AG09319 (cell line): Measurements from ENCODE around the gene ACOX2.

Experiments
- DNase-seq: peaks from one replicate; pipeline ENCODE4 v3.0.0-alpha.2; 2010; ENCODE audit warnings: low read depth; ENCODE audit errors: extremely low read depth
- TF ChIP-seq, protein P1 (sequence below): IDR thresholded peaks from 2 replicates; pipeline ENCODE4 v1.5.1; 2011; ENCODE audit warnings: low read depth, mild to moderate bottlenecking, inconsistent platforms, low read length, moderate library complexity

The ACOX2 gene

DNA sequence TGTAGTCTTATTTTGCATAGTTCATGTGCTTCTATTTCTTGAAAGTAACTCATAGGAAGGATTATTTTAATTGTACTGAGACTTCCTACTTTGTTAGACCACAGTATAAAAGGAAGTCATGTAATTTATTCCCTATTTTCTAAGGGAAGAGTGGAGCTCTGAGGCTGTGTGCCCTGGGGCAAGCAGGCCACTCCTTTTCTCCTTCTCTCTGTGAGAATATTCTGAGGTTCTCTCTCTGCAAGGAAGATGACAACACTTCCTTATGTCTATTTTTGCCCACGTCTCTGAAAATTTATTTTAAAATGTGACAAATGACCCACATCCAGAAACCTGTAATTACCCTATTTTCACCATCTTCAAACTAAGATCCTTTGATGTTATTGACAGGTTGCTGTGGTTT lies 34.1 kb downstream of the ACOX2 start:
- TF ChIP-seq, protein P1, sequence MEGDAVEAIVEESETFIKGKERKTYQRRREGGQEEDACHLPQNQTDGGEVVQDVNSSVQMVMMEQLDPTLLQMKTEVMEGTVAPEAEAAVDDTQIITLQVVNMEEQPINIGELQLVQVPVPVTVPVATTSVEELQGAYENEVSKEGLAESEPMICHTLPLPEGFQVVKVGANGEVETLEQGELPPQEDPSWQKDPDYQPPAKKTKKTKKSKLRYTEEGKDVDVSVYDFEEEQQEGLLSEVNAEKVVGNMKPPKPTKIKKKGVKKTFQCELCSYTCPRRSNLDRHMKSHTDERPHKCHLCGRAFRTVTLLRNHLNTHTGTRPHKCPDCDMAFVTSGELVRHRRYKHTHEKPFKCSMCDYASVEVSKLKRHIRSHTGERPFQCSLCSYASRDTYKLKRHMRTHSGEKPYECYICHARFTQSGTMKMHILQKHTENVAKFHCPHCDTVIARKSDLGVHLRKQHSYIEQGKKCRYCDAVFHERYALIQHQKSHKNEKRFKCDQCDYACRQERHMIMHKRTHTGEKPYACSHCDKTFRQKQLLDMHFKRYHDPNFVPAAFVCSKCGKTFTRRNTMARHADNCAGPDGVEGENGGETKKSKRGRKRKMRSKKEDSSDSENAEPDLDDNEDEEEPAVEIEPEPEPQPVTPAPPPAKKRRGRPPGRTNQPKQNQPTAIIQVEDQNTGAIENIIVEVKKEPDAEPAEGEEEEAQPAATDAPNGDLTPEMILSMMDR, result no peak

DNA sequence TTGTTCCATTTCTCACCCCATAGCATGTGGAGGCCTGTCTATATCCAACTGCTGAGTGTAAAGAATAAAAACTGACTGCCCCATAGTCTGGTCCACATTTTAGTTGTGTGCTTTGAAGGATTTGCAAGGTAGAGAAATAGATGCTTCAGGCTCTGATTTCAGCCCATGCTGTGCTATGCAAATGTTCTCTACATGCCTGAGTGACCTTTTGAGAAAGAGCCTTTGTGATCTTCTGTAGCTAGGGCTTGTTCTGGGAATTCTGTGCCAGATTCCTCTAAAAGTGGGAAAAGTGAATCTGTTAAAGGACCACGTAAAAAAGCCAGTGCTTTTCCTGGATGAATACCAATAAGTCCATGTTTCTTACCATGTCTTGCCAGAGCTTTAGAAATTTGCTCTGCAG lies 39.9 kb downstream of the ACOX2 start:
- no peak for DNase-seq
- TF ChIP-seq, protein P1, result no peak

More for the DNA sequence above, 34.1 kb downstream of the ACOX2 start:
- DNase-seq, result no peak

DNA sequence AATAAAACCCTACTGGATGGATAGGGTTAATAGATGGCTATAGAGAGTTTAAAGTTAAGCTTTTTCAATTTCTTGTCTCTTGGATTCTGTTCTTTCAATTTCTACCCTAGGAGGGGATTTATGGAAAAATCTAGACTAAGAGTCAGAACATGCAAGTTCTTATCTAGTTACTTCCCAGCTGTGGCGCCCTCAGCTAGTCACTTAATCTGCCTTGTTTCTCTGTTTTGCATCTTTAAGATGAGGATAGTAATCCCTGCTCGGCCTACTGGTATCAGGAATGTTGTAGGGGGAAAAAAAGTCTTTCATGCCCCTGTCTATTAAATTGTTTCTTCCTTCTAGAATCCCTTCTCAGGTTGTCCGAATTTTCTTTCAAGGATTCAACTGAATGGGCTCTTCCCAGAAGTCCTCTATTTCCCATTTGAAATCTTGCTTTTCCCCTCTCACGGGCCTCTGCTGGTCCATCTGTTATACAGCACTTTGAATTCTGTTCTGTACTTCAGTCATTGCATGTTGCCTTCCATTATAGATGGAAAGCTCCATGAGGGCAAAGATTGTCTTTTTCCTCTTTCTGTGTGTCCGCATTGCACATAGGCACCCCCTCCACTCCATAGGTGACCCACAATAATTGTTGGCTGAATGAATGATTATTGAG lies 40.7 kb downstream of the ACOX2 start:
- DNase-seq, result no peak

DNA sequence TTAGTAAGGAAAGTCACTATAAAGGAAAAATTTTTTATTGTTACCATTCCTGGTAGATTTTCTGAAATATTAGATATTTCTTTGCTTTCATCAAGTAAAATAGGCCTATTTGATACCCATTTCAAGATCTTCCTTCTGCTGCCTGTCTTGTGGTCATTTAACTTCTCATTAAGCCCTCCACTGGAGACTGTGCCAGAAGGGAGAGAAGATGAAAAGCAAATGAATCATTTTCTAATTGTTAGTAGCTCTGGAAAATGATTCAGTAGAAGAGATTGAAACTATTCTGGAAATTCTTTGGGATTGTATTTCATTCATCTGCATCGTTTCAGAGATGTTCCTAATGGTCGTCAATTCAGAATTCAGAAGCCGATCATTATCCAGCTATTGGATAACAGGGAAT lies 41.9 kb downstream of the ACOX2 start:
- DNase-seq, result no peak
- TF ChIP-seq, protein P1, result no peak

More for the DNA sequence above, 40.7 kb downstream of the ACOX2 start:
- TF ChIP-seq, protein P1, result no peak

DNA sequence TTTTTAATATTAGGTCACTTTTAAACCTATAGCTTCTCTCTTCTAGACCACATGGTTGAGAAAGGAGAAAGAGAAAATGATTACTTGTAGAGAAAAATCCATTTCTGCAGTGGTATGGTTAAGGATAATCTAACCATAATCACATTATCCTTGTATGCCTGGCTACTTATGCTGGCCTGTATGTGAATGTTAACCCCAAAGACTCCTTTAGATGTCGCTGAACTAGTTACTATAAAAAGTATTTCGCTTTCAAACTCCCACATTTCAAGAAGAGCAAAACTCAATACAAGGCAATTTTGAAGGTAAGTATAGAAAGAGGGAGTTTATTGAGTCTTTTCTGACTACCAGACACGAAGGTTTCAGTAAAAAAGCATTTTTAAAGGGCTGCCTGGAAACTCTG lies 42.9 kb downstream of the ACOX2 start:
- no peak for DNase-seq
- TF ChIP-seq, protein P1, result no peak

DNA sequence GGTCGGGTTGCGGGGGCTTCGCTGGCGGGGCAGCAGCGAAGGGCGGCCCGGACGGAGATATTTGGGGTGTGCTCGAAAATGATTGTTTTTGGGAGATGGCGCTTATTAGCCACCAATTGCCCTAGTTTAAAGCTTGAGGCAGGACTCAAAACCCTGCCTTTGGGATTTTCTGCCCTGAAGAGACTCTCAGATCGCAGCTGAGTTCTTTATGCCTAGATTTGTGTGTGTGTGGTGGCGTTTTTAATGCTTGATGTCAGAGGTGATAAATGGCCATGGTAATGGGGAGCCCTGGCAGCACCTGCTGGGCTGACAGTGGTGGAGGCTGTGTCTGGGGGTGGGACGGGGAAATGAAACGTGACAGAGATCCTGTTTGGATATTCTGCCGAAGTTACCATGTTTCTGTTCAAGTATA lies 44.5 kb downstream of the ACOX2 start:
- no peak for DNase-seq
- TF ChIP-seq, protein P1, result no peak

DNA sequence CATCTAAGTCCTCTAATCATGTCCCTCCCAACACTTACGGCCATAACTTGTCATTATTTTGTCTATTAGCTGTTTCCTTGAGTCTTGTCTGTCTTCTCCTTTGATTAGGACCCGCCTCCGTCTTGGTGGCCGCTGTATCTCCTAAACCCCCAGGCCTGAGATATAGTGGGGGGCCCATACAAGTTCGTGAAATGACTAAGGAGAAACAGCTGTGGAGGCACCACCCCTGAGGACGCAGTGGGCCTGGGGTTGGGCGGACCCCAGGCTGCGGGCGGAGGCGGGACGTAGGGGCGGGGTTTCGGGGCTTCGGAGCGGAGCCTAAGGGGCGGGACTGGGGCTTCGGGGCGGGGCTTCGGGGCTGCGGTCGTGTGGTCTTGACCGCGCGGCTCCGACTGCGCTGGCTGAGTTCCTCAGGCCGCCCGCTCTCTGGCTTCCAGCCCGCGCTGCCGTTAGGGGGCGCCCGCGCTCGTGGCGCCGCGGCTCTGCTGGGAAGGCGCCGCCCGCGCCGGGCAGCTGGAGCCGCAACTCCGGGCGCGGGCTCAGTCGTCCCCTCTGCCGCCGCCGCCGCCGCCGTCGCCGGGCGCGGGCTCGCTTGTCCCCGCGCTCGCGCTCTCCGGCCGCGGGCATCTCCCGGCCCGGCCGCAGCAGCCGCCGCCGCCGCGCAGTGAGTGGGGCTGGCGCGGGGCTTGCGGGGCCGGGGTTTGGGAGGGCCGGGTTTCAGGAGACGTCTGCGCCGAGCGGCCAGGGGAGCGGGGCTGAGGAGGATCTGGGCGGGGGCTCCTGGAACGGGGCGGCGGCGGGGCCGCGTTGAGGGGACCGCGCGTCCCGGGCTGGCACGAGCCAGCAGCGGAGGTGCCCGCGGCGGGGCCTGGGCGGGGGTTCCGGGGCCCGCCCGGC lies 45.2 kb downstream of the ACOX2 start, which contains the start of gene KCTD6:
TSS of gene KCTD6 (plus strand) at position 591 of the 897 bp plus-strand sequence. CDS start 6,660 bp downstream, outside the sequence.
- peak; percentile 86 for DNase-seq
- TF ChIP-seq, protein P1, result peak; percentile 49
